ENCODE data around the gene WIPF2. TPM values are rescaled to one million over a fixed set of nuclear protein-coding genes. Genes with fewer than 3 reads are reported as not detected.
A peak's percentile ranks its signal among the peaks of the same experiment; 100 is the strongest.

Gene WIPF2
- total and polyA plus RNA-seq, 4 donors = 10.7 to 54.3 (median 31.2) TPM

- Histone ChIP-seq H3K9me3 (ENCODE audit: control insufficient read depth, insufficient read depth, low read length) (no peaks in the 10 kb centered on the region), H3K4me3 (ENCODE audit: low read depth, low read length) (no peak overlapping the region), H3K27me3 (ENCODE audit: control insufficient read depth, insufficient read depth, low read length) (no peaks in the 10 kb centered on the region), H3K27ac (ENCODE audit: low read depth, low read length) (peak overlapping the region; percentile 61), H3K4me1 (ENCODE audit: control insufficient read depth, insufficient read depth, low read length) (peaks cover 97% of the 10 kb centered on the region), H3K36me3 (ENCODE audit: control insufficient read depth, insufficient read depth, low read length) (peaks cover 14% of the 10 kb centered on the region)
- WGBS (ENCODE audit: insufficient coverage) = 20% methylated on average over 3 of the region's 19 CpGs
- DNase-seq (ENCODE audit: low read depth in 4 of 6, low spot score in 6 of 6) = peak in 1 of 6 donors; percentile 57
These were observed 101.8 kb downstream of the WIPF2 start for GRCh38 chr17:40320756-40321523.

DNA sequence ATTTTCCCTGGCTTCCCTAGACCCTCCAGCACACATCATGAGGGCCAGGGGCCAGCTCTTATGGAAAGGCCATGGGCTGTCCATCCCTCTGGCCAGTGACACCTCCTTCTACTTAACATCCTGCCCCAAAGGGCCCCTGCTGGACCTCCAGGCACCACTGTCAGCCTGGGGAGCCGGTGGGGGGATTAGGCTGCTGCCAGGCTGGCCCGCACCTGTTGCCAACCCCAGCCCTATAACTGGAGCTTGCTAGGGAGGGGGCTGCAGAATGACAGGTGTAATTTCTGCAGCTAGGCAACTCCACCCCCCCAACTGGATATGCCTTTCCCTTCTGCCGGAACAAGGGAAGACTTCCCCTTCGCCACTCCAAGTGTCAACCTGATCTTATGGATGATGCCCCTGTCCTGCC is 102.4 kb downstream of the WIPF2 start:
- Histone ChIP-seq H3K27ac (ENCODE audit: low read depth, low read length) (peak overlapping the region; percentile 43), H3K4me3 (ENCODE audit: low read depth, low read length) (peak overlapping the region; percentile 3)

DNA sequence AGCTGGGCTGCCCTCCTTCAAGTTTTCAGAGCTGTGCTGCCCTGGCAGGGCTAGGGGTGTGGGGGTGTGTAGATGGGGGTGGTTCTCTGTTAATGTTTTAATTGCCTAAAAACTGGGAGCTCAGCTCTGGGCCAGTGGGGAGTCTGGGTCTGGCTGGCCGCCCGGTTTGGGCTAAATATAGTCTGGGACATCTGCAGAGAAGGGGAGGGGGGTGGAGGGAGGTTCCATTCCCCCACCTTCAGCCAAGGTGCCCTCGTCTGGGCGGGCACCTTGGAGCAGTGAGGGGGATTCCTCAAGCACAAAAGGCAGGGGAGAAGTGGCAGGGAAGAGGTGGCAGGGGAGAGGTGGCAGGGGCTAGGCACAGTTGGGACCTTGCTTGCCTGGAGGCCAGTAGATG is 102.9 kb downstream of the WIPF2 start:
- no peaks in the 10 kb centered on the region for H3K9me3 ChIP-seq (ENCODE audit: control insufficient read depth, insufficient read depth, low read length)
- H3K4me3 ChIP-seq (ENCODE audit: low read depth, low read length) = peak overlapping the region; percentile 3
- DNase-seq (ENCODE audit: low read depth in 4 of 6, low spot score in 6 of 6) = peak in 1 of 6 donors; percentile 62
- H3K36me3 ChIP-seq (ENCODE audit: control insufficient read depth, insufficient read depth, low read length) = peaks cover 17% of the 10 kb centered on the region
- H3K27me3 ChIP-seq (ENCODE audit: control insufficient read depth, insufficient read depth, low read length) = no peaks in the 10 kb centered on the region
- peak overlapping the region; percentile 43 for H3K27ac ChIP-seq (ENCODE audit: low read depth, low read length)
- WGBS (ENCODE audit: insufficient coverage) = 23% methylated on average over 2 of the region's 4 CpGs
- H3K4me1 ChIP-seq (ENCODE audit: control insufficient read depth, insufficient read depth, low read length) = peaks cover 97% of the 10 kb centered on the region

More for the DNA sequence above, 102.4 kb downstream of the WIPF2 start:
- no CpG with 5 or more reads among the region's 4 CpGs for WGBS (ENCODE audit: insufficient coverage)
- H3K36me3 ChIP-seq (ENCODE audit: control insufficient read depth, insufficient read depth, low read length) = peaks cover 16% of the 10 kb centered on the region
- H3K27me3 ChIP-seq (ENCODE audit: control insufficient read depth, insufficient read depth, low read length) = no peaks in the 10 kb centered on the region
- peak in 1 of 6 donors; percentile 8 for DNase-seq (ENCODE audit: low read depth in 4 of 6, low spot score in 6 of 6)
- no peaks in the 10 kb centered on the region for H3K9me3 ChIP-seq (ENCODE audit: control insufficient read depth, insufficient read depth, low read length)
- H3K4me1 ChIP-seq (ENCODE audit: control insufficient read depth, insufficient read depth, low read length) = peaks cover 97% of the 10 kb centered on the region

DNA sequence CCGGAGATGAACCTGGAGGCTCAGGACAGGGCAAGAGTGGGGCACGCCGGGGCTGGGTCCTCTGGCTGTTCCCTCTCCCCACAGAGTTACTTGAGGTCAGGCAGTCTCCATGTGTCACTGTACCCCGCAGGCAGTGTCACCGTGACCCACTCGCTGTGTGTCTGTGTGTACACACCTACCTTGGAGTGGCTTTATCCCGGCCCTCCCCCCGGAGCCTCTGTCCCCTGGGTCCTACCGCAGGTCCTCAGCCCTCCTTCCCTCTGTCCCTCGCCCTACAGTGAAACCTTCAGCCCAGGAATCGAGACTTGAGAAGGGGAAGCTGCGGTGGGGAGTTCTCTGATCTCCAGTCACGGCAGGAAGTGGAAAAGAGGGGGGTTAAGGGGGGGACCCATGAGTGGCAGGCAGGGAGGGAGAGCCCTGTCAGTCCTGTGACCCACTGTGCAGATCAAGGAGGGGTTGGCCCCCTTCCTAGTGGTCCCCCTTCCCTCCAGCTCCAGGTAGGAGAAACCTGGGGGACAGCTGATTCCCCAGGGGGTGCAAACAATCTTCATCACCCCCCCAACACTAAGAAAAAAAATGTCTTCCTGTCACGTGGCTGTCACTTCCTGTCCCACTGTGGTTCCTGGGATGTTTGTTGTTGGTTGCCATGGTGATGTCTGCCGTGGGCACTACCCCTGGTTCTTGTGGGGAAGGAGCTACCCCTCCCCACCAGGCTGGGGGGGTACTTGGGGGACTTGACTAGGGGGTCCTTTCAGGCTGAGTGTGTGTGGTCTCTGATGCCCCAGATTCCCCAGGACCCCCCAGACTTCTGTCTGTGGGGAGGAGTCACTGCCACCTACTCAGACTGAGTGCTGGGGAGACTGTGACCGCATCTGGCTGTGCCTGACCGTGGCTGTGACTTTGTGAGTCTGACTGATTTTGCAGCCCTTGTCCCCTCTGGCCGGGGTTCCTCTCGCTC is 103.5 kb downstream of the WIPF2 start:
- peak overlapping the region; percentile 59 for H3K27ac ChIP-seq (ENCODE audit: low read depth, low read length)
- H3K36me3 ChIP-seq (ENCODE audit: control insufficient read depth, insufficient read depth, low read length) = peaks cover 17% of the 10 kb centered on the region
- 27% methylated on average over 11 of the region's 19 CpGs for WGBS (ENCODE audit: insufficient coverage)
- H3K9me3 ChIP-seq (ENCODE audit: control insufficient read depth, insufficient read depth, low read length) = no peaks in the 10 kb centered on the region
- peak in 2 of 6 donors; percentile 78 to 80 for DNase-seq (ENCODE audit: low read depth in 4 of 6, low spot score in 6 of 6)
- H3K27me3 ChIP-seq (ENCODE audit: control insufficient read depth, insufficient read depth, low read length) = no peaks in the 10 kb centered on the region
- peaks cover 97% of the 10 kb centered on the region for H3K4me1 ChIP-seq (ENCODE audit: control insufficient read depth, insufficient read depth, low read length)
- H3K4me3 ChIP-seq (ENCODE audit: low read depth, low read length) = peak overlapping the region; percentile 3

DNA sequence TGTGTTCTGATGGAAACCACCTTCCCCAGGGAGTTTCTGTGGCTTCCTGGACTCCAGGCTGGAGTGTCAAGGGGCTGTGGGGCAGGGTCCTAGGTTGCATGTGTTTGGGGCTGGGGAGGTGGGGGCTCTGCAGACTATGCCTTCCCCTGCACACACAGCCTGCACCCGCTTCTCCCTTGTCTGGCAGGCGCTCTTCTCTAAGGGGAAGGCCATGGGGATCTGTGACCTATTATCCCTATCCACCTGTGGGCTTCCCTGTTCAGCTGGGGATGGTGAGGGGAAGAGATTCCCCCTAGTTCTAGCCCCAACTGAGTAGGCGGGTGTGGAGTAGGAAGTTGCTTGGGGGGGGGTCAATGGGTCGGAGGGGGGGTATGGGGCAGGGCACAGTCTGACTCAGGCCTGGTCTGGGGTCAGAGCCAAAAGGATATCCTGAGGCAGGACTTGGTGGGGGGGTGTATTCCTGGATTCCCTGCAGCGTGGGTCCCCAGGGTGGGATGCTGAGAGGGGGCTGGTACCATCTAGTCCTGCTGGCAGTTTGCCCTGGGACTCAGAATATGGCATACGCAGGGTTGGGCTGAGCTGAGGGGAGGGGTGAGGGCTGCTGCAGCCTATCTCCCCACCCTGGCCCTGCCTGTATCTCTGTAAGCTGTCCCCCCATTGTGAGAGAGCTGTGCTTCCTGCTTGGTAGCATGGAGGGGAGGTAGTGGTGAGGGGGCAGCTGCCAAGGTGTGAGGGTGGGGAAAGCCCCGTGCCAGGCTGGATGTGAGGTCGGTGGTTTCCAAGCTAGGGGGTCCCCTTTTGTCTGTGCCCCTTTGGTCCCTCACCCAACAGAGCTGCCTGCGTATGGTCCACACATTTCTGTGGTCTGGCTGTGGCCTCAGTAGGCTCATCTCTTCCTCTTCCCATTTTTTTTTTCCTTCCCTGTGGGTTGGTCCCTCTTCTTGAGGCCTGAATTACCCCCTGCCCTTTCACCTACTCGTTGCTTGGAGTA is 104.6 kb downstream of the WIPF2 start:
- Histone ChIP-seq H3K9me3 (ENCODE audit: control insufficient read depth, insufficient read depth, low read length) (no peaks in the 10 kb centered on the region), H3K4me3 (ENCODE audit: low read depth, low read length) (peak overlapping the region; percentile 1), H3K27ac (ENCODE audit: low read depth, low read length) (peak overlapping the region; percentile 59), H3K4me1 (ENCODE audit: control insufficient read depth, insufficient read depth, low read length) (peaks cover 92% of the 10 kb centered on the region), H3K36me3 (ENCODE audit: control insufficient read depth, insufficient read depth, low read length) (peaks cover 11% of the 10 kb centered on the region), H3K27me3 (ENCODE audit: control insufficient read depth, insufficient read depth, low read length) (no peaks in the 10 kb centered on the region)
- WGBS (ENCODE audit: insufficient coverage) = 57% methylated on average over 6 of the region's 10 CpGs
- peak in 1 of 6 donors; percentile 42 for DNase-seq (ENCODE audit: low read depth in 4 of 6, low spot score in 6 of 6)

- H3K9me3 ChIP-seq (ENCODE audit: control insufficient read depth, insufficient read depth, low read length) = no peaks in the 10 kb centered on the region
- no peaks in the 10 kb centered on the region for H3K27me3 ChIP-seq (ENCODE audit: control insufficient read depth, insufficient read depth, low read length)
- DNase-seq (ENCODE audit: low read depth in 4 of 6, low spot score in 6 of 6) = no peak
- no peak overlapping the region for H3K4me3 ChIP-seq (ENCODE audit: low read depth, low read length)
- H3K36me3 ChIP-seq (ENCODE audit: control insufficient read depth, insufficient read depth, low read length) = peaks cover 13% of the 10 kb centered on the region
- peaks cover 83% of the 10 kb centered on the region for H3K4me1 ChIP-seq (ENCODE audit: control insufficient read depth, insufficient read depth, low read length)
- H3K27ac ChIP-seq (ENCODE audit: low read depth, low read length) = no peak overlapping the region
- 77% methylated on average over 6 of the region's 13 CpGs for WGBS (ENCODE audit: insufficient coverage)
These were observed 106.3 kb downstream of the WIPF2 start for GRCh38 chr17:40325156-40326013.

GRCh38 chr17:40326014-40326831 is 107.1 kb downstream of the WIPF2 start:
- no peaks in the 10 kb centered on the region for H3K9me3 ChIP-seq (ENCODE audit: control insufficient read depth, insufficient read depth, low read length)
- H3K36me3 ChIP-seq (ENCODE audit: control insufficient read depth, insufficient read depth, low read length) = peaks cover 17% of the 10 kb centered on the region
- H3K4me1 ChIP-seq (ENCODE audit: control insufficient read depth, insufficient read depth, low read length) = peaks cover 83% of the 10 kb centered on the region
- DNase-seq (ENCODE audit: low read depth in 4 of 6, low spot score in 6 of 6) = no peak
- no peak overlapping the region for H3K27ac ChIP-seq (ENCODE audit: low read depth, low read length)
- WGBS (ENCODE audit: insufficient coverage) = 86% methylated on average over 7 of the region's 17 CpGs
- H3K4me3 ChIP-seq (ENCODE audit: low read depth, low read length) = no peak overlapping the region
- no peaks in the 10 kb centered on the region for H3K27me3 ChIP-seq (ENCODE audit: control insufficient read depth, insufficient read depth, low read length)

GRCh38 chr17:40326832-40327199 is 107.7 kb downstream of the WIPF2 start:
- DNase-seq (ENCODE audit: low read depth in 4 of 6, low spot score in 6 of 6) = no peak
- Histone ChIP-seq H3K4me3 (ENCODE audit: low read depth, low read length) (no peak overlapping the region), H3K9me3 (ENCODE audit: control insufficient read depth, insufficient read depth, low read length) (no peaks in the 10 kb centered on the region), H3K27me3 (ENCODE audit: control insufficient read depth, insufficient read depth, low read length) (no peaks in the 10 kb centered on the region), H3K4me1 (ENCODE audit: control insufficient read depth, insufficient read depth, low read length) (peaks cover 83% of the 10 kb centered on the region), H3K36me3 (ENCODE audit: control insufficient read depth, insufficient read depth, low read length) (peaks cover 20% of the 10 kb centered on the region), H3K27ac (ENCODE audit: low read depth, low read length) (no peak overlapping the region)
- WGBS (ENCODE audit: insufficient coverage) = 88% methylated on average over 1 of the region's 1 CpG
